Measurements from ENCODE around the gene CKMT2.

GRCh38 chr5:81203729-81204128, 29.4 kb upstream of the CKMT2 start:
- TF ChIP-seq CTCF (IDR thresholded peaks at IDR 0.05) (no peak), POLR2A (IDR thresholded peaks at IDR 0.05) (no peak), EP300 (IDR thresholded peaks at IDR 0.05) (no peak)

Measured in ovary (tissue), 3 donors.